ENCODE results near the gene CLEC12A. TPM values are rescaled to one million over a fixed set of nuclear protein-coding genes. Genes with fewer than 3 reads are reported as not detected.

The CLEC12A gene
- polyA plus RNA-seq, 1 experiment = not detected

GRCh38 chr12:10031321-10031720 lies 60.1 kb downstream of the CLEC12A start:
- Histone ChIP-seq H3K27me3 (ENCODE audit: control insufficient read depth, insufficient read depth, low read length) (no peaks in the 10 kb centered on the region), H3K36me3 (ENCODE audit: control insufficient read depth, insufficient read depth, low read length) (no peaks in the 10 kb centered on the region), H3K4me3 (ENCODE audit: low read depth, low read length) (no peak overlapping the region)
- no peak for DNase-seq (ENCODE audit: low read depth)
- no peak for TF ChIP-seq CTCF (IDR thresholded peaks at IDR 0.05; ENCODE audit: insufficient read depth, low read depth, low read length)
- CTCF ChIA-PET = interaction anchor here (0.5 to 3.8 kb wide), 4 partner anchors 84 to 121 kb away, joined by 3 to 18 read pairs (median 4); no protein-coding TSS in a partner anchor
- POLR2A ChIA-PET = interaction anchor here (0.6 kb wide), 1 partner anchor 333 kb away, joined by 7 read pairs; no protein-coding TSS in a partner anchor

GRCh38 chr12:10031771-10032175 lies 60.6 kb downstream of the CLEC12A start:
- H3K27me3 ChIP-seq (ENCODE audit: control insufficient read depth, insufficient read depth, low read length) = no peaks in the 10 kb centered on the region
- H3K4me3 ChIP-seq (ENCODE audit: low read depth, low read length) = no peak overlapping the region
- peak; percentile 71 for DNase-seq (ENCODE audit: low read depth)
- POLR2A ChIA-PET = interaction anchor here (0.6 kb wide), 1 partner anchor 333 kb away, joined by 7 read pairs; no protein-coding TSS in a partner anchor
- no peaks in the 10 kb centered on the region for H3K36me3 ChIP-seq (ENCODE audit: control insufficient read depth, insufficient read depth, low read length)
- CTCF ChIA-PET = interaction anchor here (0.5 to 3.8 kb wide), 4 partner anchors 84 to 121 kb away, joined by 3 to 18 read pairs (median 4); no protein-coding TSS in a partner anchor
- TF ChIP-seq CTCF (IDR thresholded peaks at IDR 0.05; ENCODE audit: insufficient read depth, low read depth, low read length) = no peak

GRCh38 chr12:10033783-10034545 lies 62.8 kb downstream of the CLEC12A start:
- ChIA-PET POLR2A (no interaction called here), CTCF (interaction anchor here (0.6 to 6.9 kb wide), 11 partner anchors 68 to 312 kb away, joined by 3 to 73 read pairs (median 4); partner anchors contain the start of gene CLEC7A)
- H3K27me3 ChIP-seq (ENCODE audit: control insufficient read depth, insufficient read depth, low read length) = no peaks in the 10 kb centered on the region
- no peaks in the 10 kb centered on the region for H3K36me3 ChIP-seq (ENCODE audit: control insufficient read depth, insufficient read depth, low read length)
- no peak overlapping the region for H3K4me3 ChIP-seq (ENCODE audit: low read depth, low read length)
- TF ChIP-seq CTCF (IDR thresholded peaks at IDR 0.05; ENCODE audit: insufficient read depth, low read depth, low read length) = peak; percentile 50
- DNase-seq (ENCODE audit: low read depth) = no peak

Other genes starting within 250 kb of the CLEC12A start
- gene CLECL1, start 238.3 kb upstream of the CLEC12A start, polyA plus RNA-seq (2011; rRNA removed) = not detected in 2 replicates
- gene CD69, start 210.5 kb upstream of the CLEC12A start, polyA plus RNA-seq (2011; rRNA removed) = not detected in 2 replicates
- gene KLRF1, start 143.9 kb upstream of the CLEC12A start, polyA plus RNA-seq (2011; rRNA removed) = not detected in 2 replicates
- 0.04 and 0.27 TPM in 2 replicates for gene CLEC2B, start 102.1 kb upstream of the CLEC12A start, polyA plus RNA-seq (2011; rRNA removed)
- gene KLRF2, start 89.9 kb upstream of the CLEC12A start, polyA plus RNA-seq (2011; rRNA removed) = not detected in 2 replicates
- not detected in 2 replicates for gene CLEC2A, start 39.0 kb upstream of the CLEC12A start, polyA plus RNA-seq (2011; rRNA removed)
- gene CLEC1B, start 27.7 kb downstream of the CLEC12A start, polyA plus RNA-seq (2011; rRNA removed) = not detected in 2 replicates
- 0.22 TPM in 1 of 2 replicates, not detected in the other for gene CLEC12B, start 39.2 kb downstream of the CLEC12A start, polyA plus RNA-seq (2011; rRNA removed)
- gene CLEC9A, start 59.3 kb downstream of the CLEC12A start, polyA plus RNA-seq (2011; rRNA removed) = not detected in 2 replicates
- gene CLEC1A, start 127.6 kb downstream of the CLEC12A start, polyA plus RNA-seq (2011; rRNA removed) = 0.80 TPM in 2 replicates
- not detected in 2 replicates for gene CLEC7A, start 158.8 kb downstream of the CLEC12A start, polyA plus RNA-seq (2011; rRNA removed)
- gene OLR1, start 200.7 kb downstream of the CLEC12A start, polyA plus RNA-seq (2011; rRNA removed) = 6.9 and 9.1 TPM in 2 replicates
- gene TMEM52B, start 207.6 kb downstream of the CLEC12A start, polyA plus RNA-seq (2011; rRNA removed) = 0.85 and 1.4 TPM in 2 replicates
- gene GABARAPL1, start 241.5 kb downstream of the CLEC12A start, polyA plus RNA-seq (2011; rRNA removed) = 192 and 275 TPM in 2 replicates

All from BJ (cell line).